BJ (cell line): ENCODE data around the gene COL27A1. TPM values are rescaled to one million over a fixed set of nuclear protein-coding genes. Genes with fewer than 3 reads are reported as not detected.
A peak's percentile ranks its signal among the peaks of the same experiment; 100 is the strongest.

ENCODE experiments used
- CTCF ChIA-PET: fragments of 350-600 bp; formaldehyde crosslinking; extraction: SDS; loops from one replicate; lab custom pipeline; 2021; ENCODE audit warnings: antibody characterized with exemption, inconsistent platforms; lab: Yijun Ruan, JAX
- POLR2A ChIA-PET: fragments of 300-600 bp; sonication (Branson Sonifier 250); formaldehyde crosslinking; extraction: SDS; loops from one replicate; lab custom pipeline; 2021; ENCODE audit warnings: antibody characterized with exemption; lab: Charles Lee
- DNase-seq: peaks from one replicate; pipeline ENCODE4 v3.0.0-alpha.2; 2011; ENCODE audit warnings: low read depth
- H3K27me3 ChIP-seq: 2 replicates; pipeline ENCODE4 v1.6.0; 2011; ENCODE audit warnings: low read length; ENCODE audit not compliant: control insufficient read depth, insufficient read depth
- H3K36me3 ChIP-seq: 2 replicates; pipeline ENCODE4 v1.5.1; 2011; ENCODE audit warnings: low read length; ENCODE audit not compliant: control insufficient read depth, insufficient read depth
- H3K4me3 ChIP-seq: 2 replicates; pipeline ENCODE4 v1.5.1; 2011; ENCODE audit warnings: low read depth, mild to moderate bottlenecking, control low read depth, low read length
- polyA plus RNA-seq: library from polyadenylated mRNA; depleted of rRNA; stranded (reverse); fragments of >200 nt; gene quantifications from 2 replicates; pipeline ENCODE4 v1.2.3, GENCODE V29; 2011
- TF ChIP-seq, protein P1 (sequence below): IDR thresholded peaks from 2 replicates; pipeline ENCODE4 v1.5.1; 2011; ENCODE audit warnings: low read depth, mild to moderate bottlenecking, control low read depth, inconsistent platforms, low read length, moderate library complexity; ENCODE audit not compliant: insufficient read depth

COL27A1 gene
- polyA plus RNA-seq, 1 experiment: 16.6 TPM

DNA sequence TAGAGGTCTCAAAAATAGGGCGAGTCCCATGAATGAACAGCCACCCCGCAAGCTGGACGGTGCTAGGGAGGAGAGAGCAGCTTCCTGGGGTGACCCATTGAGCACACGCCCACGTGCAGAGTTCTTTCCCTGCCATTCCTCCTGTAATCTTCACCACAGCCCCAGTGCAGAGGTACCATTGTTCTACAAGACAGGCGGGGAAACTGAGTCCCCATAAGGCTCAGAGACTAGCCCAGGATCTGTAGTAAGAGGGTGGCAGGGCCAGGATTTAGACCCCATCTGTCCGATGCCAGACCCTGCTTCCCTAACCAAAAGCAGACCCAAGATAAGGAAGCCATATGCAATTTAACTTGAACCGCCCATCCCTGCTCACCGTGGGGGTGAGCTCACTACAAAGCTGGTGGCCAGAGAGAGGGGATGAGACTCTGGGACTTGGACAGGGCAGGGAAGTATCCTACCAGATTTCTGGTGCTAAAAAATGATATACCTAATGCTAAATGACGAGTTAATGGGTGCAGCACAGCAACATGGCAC, 130.9 kb downstream of the COL27A1 start:
- TF ChIP-seq, protein P1, sequence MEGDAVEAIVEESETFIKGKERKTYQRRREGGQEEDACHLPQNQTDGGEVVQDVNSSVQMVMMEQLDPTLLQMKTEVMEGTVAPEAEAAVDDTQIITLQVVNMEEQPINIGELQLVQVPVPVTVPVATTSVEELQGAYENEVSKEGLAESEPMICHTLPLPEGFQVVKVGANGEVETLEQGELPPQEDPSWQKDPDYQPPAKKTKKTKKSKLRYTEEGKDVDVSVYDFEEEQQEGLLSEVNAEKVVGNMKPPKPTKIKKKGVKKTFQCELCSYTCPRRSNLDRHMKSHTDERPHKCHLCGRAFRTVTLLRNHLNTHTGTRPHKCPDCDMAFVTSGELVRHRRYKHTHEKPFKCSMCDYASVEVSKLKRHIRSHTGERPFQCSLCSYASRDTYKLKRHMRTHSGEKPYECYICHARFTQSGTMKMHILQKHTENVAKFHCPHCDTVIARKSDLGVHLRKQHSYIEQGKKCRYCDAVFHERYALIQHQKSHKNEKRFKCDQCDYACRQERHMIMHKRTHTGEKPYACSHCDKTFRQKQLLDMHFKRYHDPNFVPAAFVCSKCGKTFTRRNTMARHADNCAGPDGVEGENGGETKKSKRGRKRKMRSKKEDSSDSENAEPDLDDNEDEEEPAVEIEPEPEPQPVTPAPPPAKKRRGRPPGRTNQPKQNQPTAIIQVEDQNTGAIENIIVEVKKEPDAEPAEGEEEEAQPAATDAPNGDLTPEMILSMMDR: no peak
- POLR2A ChIA-PET: no interaction called here
- Histone ChIP-seq H3K4me3 (no peak overlapping the region), H3K36me3 (peaks cover 11% of the 10 kb centered on the region), H3K27me3 (no peaks in the 10 kb centered on the region)
- DNase-seq: no peak
- CTCF ChIA-PET: interaction anchor here (0.7 to 7.3 kb wide), 11 partner anchors 9 to 204 kb away, joined by 3 to 47 read pairs (median 3); partner anchors contain the start of gene COL27A1

DNA sequence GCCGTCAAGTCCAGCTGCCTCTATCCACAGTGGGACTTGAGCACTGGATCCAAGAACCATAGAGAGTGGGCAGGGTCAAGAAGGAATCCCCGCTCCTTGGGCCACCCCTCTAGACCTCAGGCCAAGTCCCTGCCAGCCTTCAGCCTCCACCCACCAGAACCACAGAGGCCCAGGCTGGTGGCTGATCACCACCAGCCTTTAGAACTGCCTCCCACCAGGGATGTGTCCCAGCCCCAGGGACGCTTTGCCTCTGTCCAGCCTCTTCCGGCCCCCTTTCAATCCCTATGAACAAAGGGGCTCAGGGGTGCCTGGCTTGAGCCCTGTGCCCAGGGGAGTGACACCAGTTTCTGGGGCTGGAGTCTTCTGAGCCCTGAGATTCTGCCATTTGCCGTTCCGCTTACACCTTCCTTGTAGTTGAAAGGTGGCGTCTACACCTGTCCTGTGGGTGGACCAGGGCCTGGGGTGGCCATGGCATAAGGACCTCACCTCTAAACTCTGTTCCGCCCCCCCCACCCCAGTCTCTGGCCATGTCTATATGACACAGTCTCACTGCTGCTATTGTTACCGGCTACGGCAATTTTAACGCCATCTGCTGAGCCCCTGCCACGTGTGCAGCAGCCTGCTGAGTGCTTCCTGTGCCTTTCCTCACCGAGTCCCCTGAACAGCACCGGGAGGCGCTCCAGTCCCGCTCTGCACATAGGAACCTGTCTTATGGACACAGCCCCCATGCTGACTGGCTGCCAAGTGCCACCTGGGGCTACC, 131.8 kb downstream of the COL27A1 start:
- DNase-seq: no peak
- ChIA-PET CTCF (interaction anchor here (0.7 to 7.3 kb wide), 6 partner anchors 28 to 205 kb away, joined by 3 to 47 read pairs (median 18); partner anchors contain the start of gene COL27A1), POLR2A (interaction anchor here (0.6 kb wide), 1 partner anchor 666 kb away, joined by 3 read pairs; no protein-coding TSS in a partner anchor)
- TF ChIP-seq, protein P1: no peak
- peaks cover 13% of the 10 kb centered on the region for H3K36me3 ChIP-seq
- no peak overlapping the region for H3K4me3 ChIP-seq
- no peaks in the 10 kb centered on the region for H3K27me3 ChIP-seq

DNA sequence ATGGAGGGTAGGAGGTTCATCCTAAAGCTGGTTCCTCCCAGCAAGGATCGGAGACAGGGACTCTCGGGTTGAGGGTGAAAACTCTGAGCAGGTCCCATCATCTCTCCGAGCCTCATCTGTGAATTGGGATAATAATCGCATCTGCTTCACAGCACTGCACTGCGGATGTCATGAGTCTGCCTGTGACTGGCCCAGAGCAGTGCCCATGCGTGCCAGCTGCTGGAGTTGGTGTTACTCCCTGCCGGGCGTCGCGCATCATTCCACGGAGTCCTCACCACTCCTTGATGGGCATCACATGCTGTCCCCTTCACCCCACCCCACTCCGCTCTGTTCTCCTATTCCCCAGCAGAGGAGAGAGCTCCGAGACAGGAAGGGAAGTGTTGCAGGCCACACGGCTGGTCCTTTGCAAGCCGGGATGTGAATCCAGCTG, 132.4 kb downstream of the COL27A1 start:
- TF ChIP-seq, protein P1: no peak
- peaks cover 14% of the 10 kb centered on the region for H3K36me3 ChIP-seq
- no peak for DNase-seq
- no peak overlapping the region for H3K4me3 ChIP-seq
- H3K27me3 ChIP-seq: no peaks in the 10 kb centered on the region
- CTCF ChIA-PET: interaction anchor here (0.9 to 7.3 kb wide), 4 partner anchors 131 to 205 kb away, joined by 3 to 47 read pairs (median 19); partner anchors contain the start of gene COL27A1
- POLR2A ChIA-PET: interaction anchor here (0.6 kb wide), 1 partner anchor 667 kb away, joined by 3 read pairs; no protein-coding TSS in a partner anchor

- ChIA-PET POLR2A (interaction anchor here (0.6 kb wide), 1 partner anchor 668 kb away, joined by 3 read pairs; no protein-coding TSS in a partner anchor), CTCF (interaction anchor here (0.6 to 7.3 kb wide), 5 partner anchors 23 to 206 kb away, joined by 3 to 47 read pairs (median 8); partner anchors contain the start of gene COL27A1)
- H3K27me3 ChIP-seq: no peaks in the 10 kb centered on the region
- TF ChIP-seq, protein P1: peak; percentile 16; the same call in 1 of the 2 replicates
- H3K4me3 ChIP-seq: no peak overlapping the region
- DNase-seq: no peak
- peaks cover 14% of the 10 kb centered on the region for H3K36me3 ChIP-seq
These were observed 133.1 kb downstream of the COL27A1 start for GRCh38 chr9:114288193-114289091.
